MM.1S (cell line): Measurements from ENCODE around the gene LSM7.

Experiments used
- DNase-seq: peaks from one replicate; pipeline ENCODE4 v3.0.0-alpha.2; 2015
- H2AFZ ChIP-seq: fragments of 300-600 bp; sonication (generic); 2 replicates; pipeline ENCODE4 v1.6.0; 2016; ENCODE audit warnings: antibody characterized with exemption, low read length
- H3F3A ChIP-seq: fragments of 300-600 bp; sonication (generic); 2 replicates; pipeline ENCODE4 v1.6.1; 2016; ENCODE audit warnings: mild to moderate bottlenecking, antibody characterized with exemption, low read length, moderate library complexity, mixed read lengths; ENCODE audit not compliant: insufficient read depth
- H3K27ac ChIP-seq: fragments of 300-600 bp; sonication (generic); 2 replicates; pipeline ENCODE4 v1.5.1; 2016; ENCODE audit warnings: mild to moderate bottlenecking, low read length
- H3K27me3 ChIP-seq: fragments of 300-600 bp; sonication (generic); replicated peaks from 2 replicates; pipeline ENCODE4 v1.6.0; 2016; ENCODE audit warnings: low read length; ENCODE audit not compliant: insufficient read depth
- H3K36me3 ChIP-seq: fragments of 300-600 bp; sonication (generic); replicated peaks from 2 replicates; pipeline ENCODE4 v1.6.1; 2016; ENCODE audit warnings: mild to moderate bottlenecking, low read length, mixed read lengths; ENCODE audit not compliant: insufficient read depth
- H3K4me1 ChIP-seq: fragments of 300-600 bp; sonication (generic); 2 replicates; pipeline ENCODE4 v1.6.1; 2016; ENCODE audit warnings: low read length, mixed read lengths
- H3K4me2 ChIP-seq: fragments of 300-600 bp; sonication (generic); 2 replicates; pipeline ENCODE4 v1.6.0; 2016; ENCODE audit warnings: low read depth, low read length
- H3K4me3 ChIP-seq: fragments of 300-600 bp; sonication (generic); 2 replicates; pipeline ENCODE4 v1.5.1; 2016; ENCODE audit warnings: low read length, mixed read lengths
- H3K79me2 ChIP-seq: fragments of 300-600 bp; sonication (generic); 2 replicates; pipeline ENCODE4 v1.6.1; 2016; ENCODE audit warnings: mixed run types, low read length, mixed read lengths
- H3K9ac ChIP-seq: fragments of 300-600 bp; sonication (generic); 2 replicates; pipeline ENCODE4 v1.6.1; 2016; ENCODE audit warnings: low read length, mixed read lengths
- H3K9me2 ChIP-seq: fragments of 300-600 bp; sonication (generic); replicated peaks from 2 replicates; pipeline ENCODE4 v1.6.1; 2016; ENCODE audit warnings: mild to moderate bottlenecking, low read length, mixed read lengths; ENCODE audit not compliant: insufficient read depth
- H3K9me3 ChIP-seq: fragments of 300-600 bp; sonication (generic); replicated peaks from 2 replicates; pipeline ENCODE4 v1.6.1; 2016; ENCODE audit warnings: mild to moderate bottlenecking, low read length, mixed read lengths; ENCODE audit not compliant: insufficient read depth
- H4K20me1 ChIP-seq: fragments of 300-600 bp; sonication (generic); 2 replicates; pipeline ENCODE4 v1.6.1; 2016; ENCODE audit warnings: mild to moderate bottlenecking, low read length, moderate library complexity, mixed read lengths; ENCODE audit not compliant: insufficient read depth
- EZH2 ChIP-seq: fragments of 300-600 bp; sonication (generic); optimal IDR thresholded peaks from 2 replicates; pipeline ENCODE3; 2017; ENCODE audit warnings: low read depth, mild to moderate bottlenecking, antibody characterized with exemption, low read length, mixed read lengths
- EZH2phosphoT487 ChIP-seq: fragments of 300-600 bp; sonication (generic); IDR thresholded peaks from 2 replicates; pipeline ENCODE4 v1.6.1; 2018; ENCODE audit warnings: antibody characterized with exemption, low read length
- TF ChIP-seq, protein P1 (sequence below): fragments of 300-600 bp; sonication (generic); IDR thresholded peaks from 2 replicates; pipeline ENCODE4 v1.5.1; 2016; ENCODE audit warnings: antibody characterized with exemption, low read length, mixed read lengths

LSM7 gene

DNA sequence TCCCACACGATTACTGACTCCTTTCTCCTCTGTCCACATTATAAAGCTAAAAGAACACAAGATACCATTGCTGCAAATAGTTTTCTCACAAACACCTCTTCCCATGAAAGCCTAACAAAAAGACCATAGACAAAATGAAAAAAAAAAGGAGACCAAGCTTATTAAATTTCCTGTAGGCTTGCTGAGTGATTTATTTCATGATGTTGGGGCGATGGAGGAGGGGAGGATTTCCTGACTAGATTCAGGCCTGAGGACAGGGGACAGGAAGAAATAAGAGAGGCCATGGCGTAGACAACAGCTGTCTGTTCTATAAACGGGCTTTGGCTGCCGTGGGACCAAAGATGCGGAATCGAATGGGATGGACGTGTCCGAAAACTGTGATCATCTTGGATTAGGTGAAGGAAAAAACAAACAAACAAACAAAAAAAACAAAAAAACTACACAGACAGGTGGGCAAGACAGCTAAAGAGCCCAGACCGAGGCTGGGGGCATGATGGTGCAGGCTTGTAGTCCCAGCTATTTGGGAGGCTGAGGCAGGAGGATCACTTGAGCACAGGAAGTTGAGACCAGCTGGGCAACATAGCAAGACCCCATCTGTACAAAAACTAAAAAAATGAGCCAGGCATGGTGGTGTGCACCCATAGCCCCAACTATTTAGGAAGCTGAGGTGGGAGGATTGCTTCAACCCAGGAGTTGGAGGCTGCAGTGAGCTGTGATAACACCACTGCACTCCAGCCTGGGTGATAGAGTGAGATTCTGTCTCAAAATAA, 37.0 kb upstream of the LSM7 start:
- no peaks in the 10 kb centered on the region for H3K36me3 ChIP-seq
- peaks cover 51% of the 10 kb centered on the region for H3K27me3 ChIP-seq
- TF ChIP-seq EZH2phosphoT487 = no peak
- TF ChIP-seq, protein P1, sequence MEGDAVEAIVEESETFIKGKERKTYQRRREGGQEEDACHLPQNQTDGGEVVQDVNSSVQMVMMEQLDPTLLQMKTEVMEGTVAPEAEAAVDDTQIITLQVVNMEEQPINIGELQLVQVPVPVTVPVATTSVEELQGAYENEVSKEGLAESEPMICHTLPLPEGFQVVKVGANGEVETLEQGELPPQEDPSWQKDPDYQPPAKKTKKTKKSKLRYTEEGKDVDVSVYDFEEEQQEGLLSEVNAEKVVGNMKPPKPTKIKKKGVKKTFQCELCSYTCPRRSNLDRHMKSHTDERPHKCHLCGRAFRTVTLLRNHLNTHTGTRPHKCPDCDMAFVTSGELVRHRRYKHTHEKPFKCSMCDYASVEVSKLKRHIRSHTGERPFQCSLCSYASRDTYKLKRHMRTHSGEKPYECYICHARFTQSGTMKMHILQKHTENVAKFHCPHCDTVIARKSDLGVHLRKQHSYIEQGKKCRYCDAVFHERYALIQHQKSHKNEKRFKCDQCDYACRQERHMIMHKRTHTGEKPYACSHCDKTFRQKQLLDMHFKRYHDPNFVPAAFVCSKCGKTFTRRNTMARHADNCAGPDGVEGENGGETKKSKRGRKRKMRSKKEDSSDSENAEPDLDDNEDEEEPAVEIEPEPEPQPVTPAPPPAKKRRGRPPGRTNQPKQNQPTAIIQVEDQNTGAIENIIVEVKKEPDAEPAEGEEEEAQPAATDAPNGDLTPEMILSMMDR = no peak
- TF ChIP-seq EZH2 = no peak
- no peaks in the 10 kb centered on the region for H3K4me1 ChIP-seq
- no peaks in the 10 kb centered on the region; the same call in 1 of the 2 replicates for H3F3A ChIP-seq
- H4K20me1 ChIP-seq = no peaks in the 10 kb centered on the region
- no peak for DNase-seq
- no peaks in the 10 kb centered on the region for H3K79me2 ChIP-seq
- no peak overlapping the region for H3K27ac ChIP-seq
- H3K4me3 ChIP-seq = no peak overlapping the region
- no peaks in the 10 kb centered on the region for H3K9me2 ChIP-seq
- H3K4me2 ChIP-seq = no peak overlapping the region
- no peaks in the 10 kb centered on the region for H3K9me3 ChIP-seq
- H3K9ac ChIP-seq = no peak overlapping the region
- H2AFZ ChIP-seq = no peak overlapping the region

- H3K27me3 ChIP-seq = peaks cover 64% of the 10 kb centered on the region
- no peak overlapping the region for H3K27ac ChIP-seq
- H3K4me3 ChIP-seq = no peak overlapping the region
- no peak overlapping the region for H3K4me2 ChIP-seq
- H3K9me2 ChIP-seq = no peaks in the 10 kb centered on the region
- no peaks in the 10 kb centered on the region for H3K9me3 ChIP-seq
- no peak for DNase-seq
- no peaks in the 10 kb centered on the region for H3K36me3 ChIP-seq
- H4K20me1 ChIP-seq = no peaks in the 10 kb centered on the region
- no peaks in the 10 kb centered on the region for H3F3A ChIP-seq
- H2AFZ ChIP-seq = no peak overlapping the region
- H3K4me1 ChIP-seq = no peaks in the 10 kb centered on the region
- no peak overlapping the region for H3K9ac ChIP-seq
- TF ChIP-seq EZH2phosphoT487 (no peak), EZH2 (no peak)
- TF ChIP-seq, protein P1 = no peak
- H3K79me2 ChIP-seq = no peaks in the 10 kb centered on the region
These were observed 35.0 kb upstream of the LSM7 start for GRCh38 chr19:2363419-2363818.

- Histone ChIP-seq H3K9ac (no peak overlapping the region), H3K36me3 (no peaks in the 10 kb centered on the region), H3K4me1 (no peaks in the 10 kb centered on the region), H3K79me2 (no peaks in the 10 kb centered on the region), H3K9me3 (no peaks in the 10 kb centered on the region), H3K27me3 (peaks cover 64% of the 10 kb centered on the region), H3K4me3 (no peak overlapping the region), H3K27ac (no peak overlapping the region), H3K9me2 (no peaks in the 10 kb centered on the region), H2AFZ (no peak overlapping the region), H3F3A (no peaks in the 10 kb centered on the region), H3K4me2 (no peak overlapping the region), H4K20me1 (no peaks in the 10 kb centered on the region)
- TF ChIP-seq, protein P1 = no peak
- TF ChIP-seq EZH2 (no peak), EZH2phosphoT487 (no peak)
- no peak for DNase-seq
These were observed 34.5 kb upstream of the LSM7 start for GRCh38 chr19:2362970-2363300.
